Endodermal cell (in vitro differentiated cells): ENCODE measurements around the gene IFNA17. TPM values are rescaled to one million over a fixed set of nuclear protein-coding genes. Genes with fewer than 3 reads are reported as not detected.

Experiments
- DNase-seq: peaks from one replicate; pipeline ENCODE4 v3.0.0-alpha.2; 2017
- H3K27ac ChIP-seq: 2 replicates; pipeline ENCODE4 v1.5.1; 2013; ENCODE audit warnings: mild to moderate bottlenecking, low read depth, low read length, moderate library complexity
- H3K27me3 ChIP-seq: 2 replicates; pipeline ENCODE4 v1.6.1; 2013; ENCODE audit warnings: mild to moderate bottlenecking, low read length, moderate library complexity; ENCODE audit not compliant: insufficient read depth, control insufficient read depth, poor library complexity, severe bottlenecking
- H3K36me3 ChIP-seq: 2 replicates; pipeline ENCODE4 v1.7.0; 2013; ENCODE audit warnings: mild to moderate bottlenecking, low read length, moderate library complexity; ENCODE audit not compliant: control insufficient read depth, insufficient read depth
- H3K4me1 ChIP-seq: one replicate; pipeline ENCODE4 v1.7.0; 2013; ENCODE audit warnings: low read length; ENCODE audit not compliant: control insufficient read depth, insufficient read depth
- H3K4me3 ChIP-seq: 2 replicates; pipeline ENCODE4 v1.5.1; 2013; ENCODE audit warnings: mild to moderate bottlenecking, low read length, moderate library complexity
- H3K9ac ChIP-seq: 2 replicates; pipeline ENCODE4 v1.6.1; 2013; ENCODE audit warnings: mild to moderate bottlenecking, low read length, moderate library complexity; ENCODE audit not compliant: poor library complexity, severe bottlenecking; ENCODE audit errors: extremely low read depth
- H3K9me3 ChIP-seq: 2 replicates; pipeline ENCODE4 v1.6.1; 2013; ENCODE audit warnings: mild to moderate bottlenecking, low read length, moderate library complexity; ENCODE audit not compliant: control insufficient read depth
- H3K27ac Mint-ChIP-seq: 2 replicates; pipeline ENCODE4 v1.8.0; 2020; ENCODE audit warnings: mixed read lengths
- H3K27me3 Mint-ChIP-seq: 2 replicates; pipeline ENCODE4 v1.8.0; 2021; ENCODE audit warnings: mild to moderate bottlenecking, mixed read lengths; ENCODE audit not compliant: insufficient read depth
- H3K36me3 Mint-ChIP-seq: 2 replicates; pipeline ENCODE4 v1.8.0; 2020; ENCODE audit warnings: low read depth, mixed read lengths
- H3K4me1 Mint-ChIP-seq: 2 replicates; pipeline ENCODE4 v1.8.0; 2020; ENCODE audit warnings: mixed read lengths
- H3K4me3 Mint-ChIP-seq: 2 replicates; pipeline ENCODE4 v1.8.0; 2020; ENCODE audit warnings: mild to moderate bottlenecking, moderate library complexity, mixed read lengths
- H3K9me3 Mint-ChIP-seq: 2 replicates; pipeline ENCODE4 v1.8.0; 2020; ENCODE audit warnings: mild to moderate bottlenecking, mixed read lengths
- WGBS, 2 experiments: methylation state at CpG; one replicate each; pipeline versions ENCODE4 v1.1.5 to v1.1.7; 2013; ENCODE audit warnings: missing lambda C conversion rate in 2 of 2, mixed read lengths in 1 of 2; ENCODE audit not compliant: insufficient coverage in 1 of 2, insufficient read length in 1 of 2; 5-methylcytosine and 5-hydroxymethylcytosine counted together
- long read RNA-seq, 4 experiments: library from polyadenylated mRNA in 2 of 4; library from RNA in 1 of 4; library from capped mRNA in 1 of 4; stranded (forward) in 3 of 4; unstranded in 1 of 4; transcript quantifications; one replicate each; pipeline ENCODE4 v2.0.0, GENCODE V29; 2020 to 2021; ENCODE audit warnings: inconsistent platforms in 1 of 4
- polyA plus RNA-seq, 2 experiments: library from polyadenylated mRNA; stranded (reverse); fragments of 50-300 nt; gene quantifications; one replicate each; pipeline ENCODE4 v1.2.3, GENCODE V29; 2013
- total RNA-seq, 2 donors: library from RNA; stranded (reverse); fragmentation: NEBNext Ultra II Directional in 1 of 2; extraction: Animal tissue kit (Norgen Biotek cat#: 25700) in 1 of 2; gene quantifications; 2 replicates in 1 of 2; 3 replicates in 1 of 2; pipeline ENCODE4 v1.2.1, GENCODE V29; 2021
- TF ChIP-seq, protein P1 (sequence below): fragments of 200-600 bp; sonication (generic); conservative IDR thresholded peaks from 2 replicates; pipeline ENCODE4 v1.5.0; 2021; ENCODE audit warnings: antibody characterized with exemption, mild to moderate bottlenecking

Gene IFNA17
- total RNA-seq, result not detected
- not detected for polyA plus RNA-seq (2013, experiment 1 of 2)
- not detected for polyA plus RNA-seq (2013, experiment 2 of 2)
- long read RNA-seq, experiment 1, result 0 reads
- long read RNA-seq, experiment 2, result 0 reads
- long read RNA-seq, experiment 3, result 0 reads
- long read RNA-seq, experiment 4, result 0 reads

DNA sequence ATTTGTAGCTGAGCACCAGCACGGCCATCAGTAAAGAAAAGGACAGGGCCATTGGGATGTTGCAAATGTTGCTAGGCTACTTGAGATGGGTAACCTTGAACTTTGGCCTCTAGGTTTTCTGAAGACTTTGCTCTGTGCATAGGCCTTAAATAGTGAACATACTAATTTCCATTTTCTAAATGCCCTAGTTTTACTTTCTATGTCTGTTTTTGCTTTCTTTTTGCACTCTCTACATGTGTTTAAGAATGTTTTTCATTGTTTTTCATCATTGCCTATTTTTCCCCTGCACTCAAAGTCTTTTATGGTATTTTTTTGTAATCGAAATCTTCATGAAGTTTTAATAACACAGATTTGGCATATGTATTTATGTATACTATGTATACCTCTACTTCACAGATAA is at the start of gene IFNA17:
Gene IFNA17 (minus strand): TSS at position 101 of the 400 bp plus-strand sequence. CDS start 49 bp downstream, at position 52.
- TF ChIP-seq, protein P1, sequence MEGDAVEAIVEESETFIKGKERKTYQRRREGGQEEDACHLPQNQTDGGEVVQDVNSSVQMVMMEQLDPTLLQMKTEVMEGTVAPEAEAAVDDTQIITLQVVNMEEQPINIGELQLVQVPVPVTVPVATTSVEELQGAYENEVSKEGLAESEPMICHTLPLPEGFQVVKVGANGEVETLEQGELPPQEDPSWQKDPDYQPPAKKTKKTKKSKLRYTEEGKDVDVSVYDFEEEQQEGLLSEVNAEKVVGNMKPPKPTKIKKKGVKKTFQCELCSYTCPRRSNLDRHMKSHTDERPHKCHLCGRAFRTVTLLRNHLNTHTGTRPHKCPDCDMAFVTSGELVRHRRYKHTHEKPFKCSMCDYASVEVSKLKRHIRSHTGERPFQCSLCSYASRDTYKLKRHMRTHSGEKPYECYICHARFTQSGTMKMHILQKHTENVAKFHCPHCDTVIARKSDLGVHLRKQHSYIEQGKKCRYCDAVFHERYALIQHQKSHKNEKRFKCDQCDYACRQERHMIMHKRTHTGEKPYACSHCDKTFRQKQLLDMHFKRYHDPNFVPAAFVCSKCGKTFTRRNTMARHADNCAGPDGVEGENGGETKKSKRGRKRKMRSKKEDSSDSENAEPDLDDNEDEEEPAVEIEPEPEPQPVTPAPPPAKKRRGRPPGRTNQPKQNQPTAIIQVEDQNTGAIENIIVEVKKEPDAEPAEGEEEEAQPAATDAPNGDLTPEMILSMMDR, result no peak
- H3K27me3 Mint-ChIP-seq, result peaks cover 35% of the 10 kb centered on the region
- H3K27ac Mint-ChIP-seq, result no peak within 1 kb of the TSS
- Histone ChIP-seq H3K9me3 (no peaks in the 10 kb centered on the region), H3K27me3 (peaks cover 4% of the 10 kb centered on the region), H3K36me3 (no peaks in the 10 kb centered on the region), H3K9ac (no peak within 1 kb of the TSS), H3K4me1 (no peaks in the 10 kb centered on the region), H3K27ac (no peak within 1 kb of the TSS), H3K4me3 (no peak within 1 kb of the TSS)
- H3K4me1 Mint-ChIP-seq, result no peaks in the 10 kb centered on the region
- no peak within 1 kb of the TSS for H3K4me3 Mint-ChIP-seq
- 92% methylated on average over 2 of the region's 2 CpGs; no CpG with 5 or more reads in 1 of the 2 experiments for WGBS, 2 experiments
- H3K36me3 Mint-ChIP-seq, result no peaks in the 10 kb centered on the region
- no peaks in the 10 kb centered on the region for H3K9me3 Mint-ChIP-seq
- no peak for DNase-seq

DNA sequence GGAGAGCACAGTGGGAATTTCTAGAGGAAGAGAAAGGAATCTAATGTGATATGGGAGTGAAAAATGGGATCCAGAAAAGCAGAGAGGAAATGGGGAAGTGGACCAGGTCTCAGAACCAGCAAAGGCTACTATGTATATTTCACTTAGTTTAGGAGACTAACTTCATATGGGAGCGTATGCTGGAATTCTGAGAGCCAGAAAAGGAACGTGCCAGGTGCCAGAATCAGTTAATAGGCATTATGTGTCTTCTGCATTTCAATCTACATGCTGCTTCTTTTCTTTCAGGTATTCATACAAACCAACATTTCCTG is 40.3 kb upstream of the IFNA17 start:
- 47% methylated on average over 2 of the region's 2 CpGs; no CpG with 5 or more reads in 1 of the 2 experiments for WGBS, 2 experiments
- Mint-ChIP-seq H3K36me3 (no peaks in the 10 kb centered on the region), H3K4me1 (peaks cover 9% of the 10 kb centered on the region), H3K4me3 (no peak overlapping the region), H3K27me3 (peaks cover 99% of the 10 kb centered on the region), H3K27ac (no peak overlapping the region), H3K9me3 (peaks cover 21% of the 10 kb centered on the region)
- DNase-seq, result no peak
- Histone ChIP-seq H3K4me1 (no peaks in the 10 kb centered on the region), H3K27me3 (peaks cover 100% of the 10 kb centered on the region), H3K4me3 (no peak overlapping the region), H3K9ac (no peak overlapping the region), H3K36me3 (no peaks in the 10 kb centered on the region), H3K9me3 (peaks cover 6% of the 10 kb centered on the region), H3K27ac (no peak overlapping the region)
- TF ChIP-seq, protein P1, result no peak

DNA sequence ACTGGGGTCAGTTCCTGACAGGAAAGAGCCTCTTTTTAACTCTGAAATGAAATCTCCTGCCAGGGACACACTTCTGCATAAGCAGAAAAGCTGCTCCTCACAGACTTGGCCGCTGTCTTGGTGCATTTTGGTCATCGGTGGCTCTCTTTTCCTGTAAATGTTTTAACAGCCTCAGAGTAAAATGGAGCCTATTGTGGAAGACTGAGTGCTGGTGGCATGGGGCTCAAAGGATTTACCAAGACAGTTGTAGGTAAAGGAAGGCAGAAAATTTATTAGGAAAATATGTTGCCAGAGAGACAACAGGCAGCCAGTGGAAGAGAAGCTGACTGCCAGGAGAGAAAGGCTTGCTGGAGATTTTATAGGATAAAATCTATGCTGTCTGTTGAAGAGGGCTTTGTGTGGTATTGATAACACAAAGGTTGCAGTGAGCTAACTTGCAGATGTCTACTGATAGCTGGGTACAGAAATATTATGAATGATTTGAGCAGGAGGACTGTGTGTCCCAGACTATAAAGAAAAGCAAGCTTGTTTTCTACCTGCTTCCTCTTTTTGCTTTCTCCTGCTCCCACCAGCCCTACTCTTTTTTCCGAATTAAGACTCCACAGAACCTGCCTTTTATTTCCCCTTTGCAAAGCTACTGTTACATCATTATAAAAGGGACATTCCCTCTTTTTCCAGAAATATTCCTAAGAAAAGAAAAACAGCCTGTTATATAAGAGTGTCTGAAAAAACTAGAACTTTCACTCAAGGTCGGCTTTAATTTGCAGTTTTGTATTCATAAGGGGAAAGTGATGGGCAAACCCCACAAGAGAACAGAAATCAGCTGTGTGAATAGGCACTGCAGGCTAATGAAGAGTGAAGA is 39.7 kb upstream of the IFNA17 start:
- Mint-ChIP-seq H3K27me3 (peaks cover 99% of the 10 kb centered on the region), H3K27ac (no peak overlapping the region), H3K4me3 (no peak overlapping the region), H3K36me3 (no peaks in the 10 kb centered on the region), H3K4me1 (peaks cover 9% of the 10 kb centered on the region), H3K9me3 (peaks cover 17% of the 10 kb centered on the region)
- Histone ChIP-seq H3K9ac (no peak overlapping the region), H3K36me3 (no peaks in the 10 kb centered on the region), H3K9me3 (peaks cover 6% of the 10 kb centered on the region), H3K27ac (no peak overlapping the region), H3K4me1 (no peaks in the 10 kb centered on the region), H3K4me3 (no peak overlapping the region), H3K27me3 (peaks cover 100% of the 10 kb centered on the region)
- no peak for DNase-seq
- TF ChIP-seq, protein P1, result no peak
- WGBS, 2 experiments, result 64 to 77% methylated on average over 3 to 4 of the region's 4 CpGs
